Loucy (cell line): ENCODE results near the gene MRPL28.

ENCODE experiments used
- CTCF ChIP-seq: fragments of 200-600 bp; sonication (generic); conservative IDR thresholded peaks from 2 replicates; pipeline ENCODE4 v1.5.1; 2014; ENCODE audit warnings: mild to moderate bottlenecking, antibody characterized with exemption, low read length
- EZH2phosphoT487 ChIP-seq: fragments of 200-600 bp; IDR thresholded peaks from 2 replicates; pipeline ENCODE4 v1.6.1; 2018; ENCODE audit warnings: antibody characterized with exemption, mild to moderate bottlenecking, moderate library complexity, borderline replicate concordance

- TF ChIP-seq CTCF (no peak), EZH2phosphoT487 (no peak)
Observed at GRCh38 chr16:359871-360697, 10.3 kb downstream of the MRPL28 start.
